OCI-LY3 (cell line): ENCODE results near the gene POU2F2.

ENCODE experiments used
- H2AFZ ChIP-seq: fragments of 200-600, 300-600 bp; shearing (Covaris generic); 2 replicates; pipeline ENCODE4 v1.6.0; 2014; ENCODE audit warnings: antibody characterized with exemption, low read depth, low read length
- H3K27ac ChIP-seq: fragments of 200-600, 300-600 bp; sonication (generic); 2 replicates; pipeline ENCODE4 v1.5.1; 2014; ENCODE audit warnings: mild to moderate bottlenecking, low read length, moderate library complexity, mixed read lengths
- H3K27me3 ChIP-seq: fragments of 200-600, 300-600 bp; sonication (generic); 2 replicates; pipeline ENCODE4 v1.6.1; 2014; ENCODE audit warnings: low read depth, low read length, mixed read lengths
- H3K36me3 ChIP-seq: fragments of 200-600, 300-600 bp; sonication (generic); replicated peaks from 2 replicates; pipeline ENCODE3; 2014; ENCODE audit warnings: low read depth, low read length, mixed read lengths
- H3K4me1 ChIP-seq: fragments of 300-600, 200-600 bp; sonication (generic); 2 replicates; pipeline ENCODE4 v1.6.1; 2014; ENCODE audit warnings: low read length, mixed read lengths
- H3K4me2 ChIP-seq: fragments of 200-600, 300-600 bp; sonication (generic); 2 replicates; pipeline ENCODE4 v1.6.1; 2014; ENCODE audit warnings: low read length, mixed read lengths
- H3K4me3 ChIP-seq: fragments of 300-600, 200-600 bp; sonication (generic); 2 replicates; pipeline ENCODE4 v1.5.1; 2014; ENCODE audit warnings: antibody characterized with exemption, mild to moderate bottlenecking, low read length, moderate library complexity
- H3K79me2 ChIP-seq: fragments of 300-600, 200-600 bp; shearing (Covaris generic); 2 replicates; pipeline ENCODE4 v1.6.1; 2014; ENCODE audit warnings: mild to moderate bottlenecking, low read length, mixed read lengths
- H3K9ac ChIP-seq: fragments of 300-600, 200-600 bp; shearing (Covaris generic); 2 replicates; pipeline ENCODE4 v1.6.0; 2014; ENCODE audit warnings: mild to moderate bottlenecking, low read length, moderate library complexity
- H3K9me3 ChIP-seq: fragments of 200-600, 300-600 bp; shearing (Covaris generic); 2 replicates; pipeline ENCODE4 v1.6.1; 2014; ENCODE audit warnings: low read length, mixed read lengths; ENCODE audit not compliant: insufficient read depth
- H4K20me1 ChIP-seq: fragments of 200-600, 300-600 bp; sonication (generic); 2 replicates; pipeline ENCODE4 v1.6.1; 2016; ENCODE audit warnings: low read length, mixed read lengths; ENCODE audit not compliant: insufficient read depth
- CTCF ChIP-seq: fragments of 200-600, 300-600 bp; sonication (generic); IDR thresholded peaks from 2 replicates; pipeline ENCODE4 v1.5.1; 2014; ENCODE audit warnings: antibody characterized with exemption, low read length, low read depth
- EZH2phosphoT487 ChIP-seq: fragments of 200-600 bp; shearing (Covaris generic); IDR thresholded peaks from 2 replicates; pipeline ENCODE4 v1.6.1; 2018; ENCODE audit warnings: antibody characterized with exemption, mixed run types, low read depth

The POU2F2 gene

GRCh38 chr19:42132851-42133528 is 744 bp upstream of the POU2F2 start:
- no peaks in the 10 kb centered on the region for H3K9me3 ChIP-seq
- H3K4me3 ChIP-seq: peak overlapping the region; percentile 94
- H3K4me2 ChIP-seq: peak overlapping the region; percentile 100
- H3K79me2 ChIP-seq: peaks cover 50% of the 10 kb centered on the region
- H3K36me3 ChIP-seq: peaks cover 25% of the 10 kb centered on the region
- no peak overlapping the region; the same call in 1 of the 2 replicates for H2AFZ ChIP-seq
- H3K9ac ChIP-seq: peak overlapping the region; percentile 100
- peak; percentile 90 for TF ChIP-seq CTCF
- no peak for TF ChIP-seq EZH2phosphoT487
- H3K4me1 ChIP-seq: peaks cover 30% of the 10 kb centered on the region
- no peaks in the 10 kb centered on the region for H3K27me3 ChIP-seq
- H3K27ac ChIP-seq: peak overlapping the region; percentile 98
- no peaks in the 10 kb centered on the region for H4K20me1 ChIP-seq

GRCh38 chr19:42131149-42132029 is 857 bp downstream of the POU2F2 start:
- peak overlapping the region; percentile 98 for H3K27ac ChIP-seq
- H3K27me3 ChIP-seq: no peaks in the 10 kb centered on the region

GRCh38 chr19:42130254-42130573 is 2.0 kb downstream of the POU2F2 start:
- H3K9me3 ChIP-seq: no peaks in the 10 kb centered on the region
- H3K27me3 ChIP-seq: no peaks in the 10 kb centered on the region
- peaks cover 4% of the 10 kb centered on the region; the same call in 1 of the 2 replicates for H4K20me1 ChIP-seq
- peak overlapping the region; percentile 94 for H3K4me3 ChIP-seq
- H3K27ac ChIP-seq: peak overlapping the region; percentile 98
- peaks cover 77% of the 10 kb centered on the region for H3K79me2 ChIP-seq
- H3K4me1 ChIP-seq: peaks cover 56% of the 10 kb centered on the region
- peaks cover 48% of the 10 kb centered on the region for H3K36me3 ChIP-seq
- peak overlapping the region; percentile 100 for H3K4me2 ChIP-seq
- TF ChIP-seq EZH2phosphoT487 (no peak), CTCF (no peak)
- H3K9ac ChIP-seq: peak overlapping the region; percentile 100
- no peak overlapping the region for H2AFZ ChIP-seq

More at GRCh38 chr19:42131149-42132029, 857 bp downstream of the POU2F2 start:
- Histone ChIP-seq H3K9me3 (no peaks in the 10 kb centered on the region), H3K4me3 (peak overlapping the region; percentile 94), H4K20me1 (no peaks in the 10 kb centered on the region), H2AFZ (no peak overlapping the region), H3K4me1 (peaks cover 46% of the 10 kb centered on the region), H3K36me3 (peaks cover 38% of the 10 kb centered on the region), H3K4me2 (peak overlapping the region; percentile 100), H3K9ac (peak overlapping the region; percentile 100), H3K79me2 (peaks cover 66% of the 10 kb centered on the region)
- no peak for TF ChIP-seq CTCF
- no peak for TF ChIP-seq EZH2phosphoT487
